Tibial artery (tissue), 4 donors: ENCODE results near the gene SPTBN2.

Experiments used
- DNase-seq, 2 donors: peaks; one replicate each; pipeline ENCODE4 v3.0.0-alpha.2; 2019
- H3K27ac ChIP-seq, 2 donors: fragments of 200-600 bp; sonication (generic) in 1 of 2; 1 replicate in 1 of 2; 2 replicates in 1 of 2; pipeline ENCODE4 v1.5.1; 2018 to 2019; ENCODE audit warnings: mild to moderate bottlenecking in 1 of 2
- H3K27me3 ChIP-seq, 2 donors: fragments of 200-600 bp; sonication (generic) in 1 of 2; one replicate each; pipeline versions ENCODE4 v1.5.1 to v1.6.0; 2016 to 2019
- H3K36me3 ChIP-seq, 3 donors: fragments of 200-600 bp; sonication (generic) in 2 of 3; one replicate each; pipeline ENCODE4 v1.5.1; 2016 to 2019; ENCODE audit warnings: mild to moderate bottlenecking in 2 of 3
- H3K4me1 ChIP-seq, 4 donors: fragments of 200-600 bp; sonication (generic) in 2 of 4; 1 replicate in 3 of 4; 2 replicates in 1 of 4; pipeline ENCODE4 v1.5.1; 2016 to 2019
- H3K4me3 ChIP-seq, 2 donors: fragments of 200-600 bp; sonication (generic) in 1 of 2; 1 replicate in 1 of 2; 2 replicates in 1 of 2; pipeline ENCODE4 v1.5.1; 2018 to 2019; ENCODE audit warnings: mild to moderate bottlenecking in 2 of 2
- H3K9me3 ChIP-seq, 3 donors: fragments of 200-600 bp; sonication (generic) in 1 of 3; one replicate each; pipeline ENCODE4 v1.5.1; 2016 to 2019
- CTCF ChIP-seq, 2 experiments: fragments of 200-600 bp in 1 of 2; fragments of 450-650 bp in 1 of 2; IDR thresholded peaks; one replicate each; pipeline ENCODE4 v1.5.1; 2017 to 2019; ENCODE audit warnings: antibody characterized with exemption in 2 of 2, mild to moderate bottlenecking in 1 of 2, moderate library complexity in 1 of 2
- intact Hi-C: fragments of 100-400 bp; cut with DNase I; formaldehyde crosslinking; loops from one replicate; pipeline ENCODE4 v1.15.0; 2023; ENCODE audit warnings: low total_unique reads

Gene SPTBN2

GRCh38 chr11:66676931-66677598 lies 52.0 kb downstream of the SPTBN2 start:
- Histone ChIP-seq H3K27ac (peak overlapping the region; percentile 92 to 97), H3K4me1 (peaks cover 0 to 38% (median 20%) of the 10 kb centered on the region in 4 donors), H3K27me3 (no peaks in the 10 kb centered on the region), H3K9me3 (no peaks in the 10 kb centered on the region), H3K4me3 (peak overlapping the region; percentile 63 to 84), H3K36me3 (no peaks in the 10 kb centered on the region)
- DNase-seq = no peak
- intact Hi-C loops = loop anchor here (10.0 kb wide), 1 partner anchor 252 kb away; the partner anchor contains the start of gene NPAS4
- no peak for TF ChIP-seq CTCF (IDR thresholded peaks at IDR 0.05)

GRCh38 chr11:66676282-66676919 lies 52.6 kb downstream of the SPTBN2 start:
- H3K27ac ChIP-seq = peak overlapping the region in 1 of 2 donors; percentile 97
- H3K4me3 ChIP-seq = peak overlapping the region; percentile 63 to 84
- intact Hi-C loops = loop anchor here (10.0 kb wide), 1 partner anchor 252 kb away; the partner anchor contains the start of gene NPAS4
- H3K36me3 ChIP-seq = no peaks in the 10 kb centered on the region
- no peaks in the 10 kb centered on the region for H3K27me3 ChIP-seq
- peak in 1 of 2 donors; percentile 35 for DNase-seq
- TF ChIP-seq CTCF (IDR thresholded peaks at IDR 0.05) = no peak
- peaks cover 0 to 38% (median 20%) of the 10 kb centered on the region in 4 donors for H3K4me1 ChIP-seq
- H3K9me3 ChIP-seq = no peaks in the 10 kb centered on the region

GRCh38 chr11:66674964-66675602 lies 53.9 kb downstream of the SPTBN2 start:
- H3K4me3 ChIP-seq = no peak overlapping the region
- no peaks in the 10 kb centered on the region for H3K27me3 ChIP-seq
- no peaks in the 10 kb centered on the region for H3K36me3 ChIP-seq
- H3K9me3 ChIP-seq = no peaks in the 10 kb centered on the region
- no peak for TF ChIP-seq CTCF (IDR thresholded peaks at IDR 0.05)
- peaks cover 0 to 48% (median 24%) of the 10 kb centered on the region in 4 donors for H3K4me1 ChIP-seq
- no peak for DNase-seq
- H3K27ac ChIP-seq = no peak overlapping the region
- intact Hi-C loops = loop anchor here (10.0 kb wide), 1 partner anchor 250 kb away; the partner anchor contains the start of gene NPAS4

GRCh38 chr11:66670816-66671215 lies 58.2 kb downstream of the SPTBN2 start:
- Histone ChIP-seq H3K4me3 (no peak overlapping the region), H3K4me1 (peaks cover 0 to 40% (median 13%) of the 10 kb centered on the region in 4 donors), H3K27me3 (no peaks in the 10 kb centered on the region), H3K27ac (no peak overlapping the region), H3K36me3 (peaks cover 6 to 33% (median 31%) of the 10 kb centered on the region in 3 donors), H3K9me3 (no peaks in the 10 kb centered on the region)
- no peak for DNase-seq
- no peak for TF ChIP-seq CTCF (IDR thresholded peaks at IDR 0.05)
- intact Hi-C loops = loop anchor here (10.0 kb wide), 1 partner anchor 246 kb away; the partner anchor contains the start of gene NPAS4

GRCh38 chr11:66665369-66665768 lies 63.6 kb downstream of the SPTBN2 start:
- intact Hi-C loops = no loop called here

More at GRCh38 chr11:66665369-66665768, 63.6 kb downstream of the SPTBN2 start:
- Histone ChIP-seq H3K27ac (no peak overlapping the region), H3K9me3 (no peaks in the 10 kb centered on the region), H3K4me1 (peaks cover 0 to 9% (median 2%) of the 10 kb centered on the region in 4 donors), H3K4me3 (no peak overlapping the region), H3K27me3 (no peaks in the 10 kb centered on the region), H3K36me3 (peaks cover 15 to 85% (median 55%) of the 10 kb centered on the region in 3 donors)
- DNase-seq = no peak
- no peak for TF ChIP-seq CTCF (IDR thresholded peaks at IDR 0.05)
